ENCODE data around the gene NUP153.

Gene NUP153

DNA sequence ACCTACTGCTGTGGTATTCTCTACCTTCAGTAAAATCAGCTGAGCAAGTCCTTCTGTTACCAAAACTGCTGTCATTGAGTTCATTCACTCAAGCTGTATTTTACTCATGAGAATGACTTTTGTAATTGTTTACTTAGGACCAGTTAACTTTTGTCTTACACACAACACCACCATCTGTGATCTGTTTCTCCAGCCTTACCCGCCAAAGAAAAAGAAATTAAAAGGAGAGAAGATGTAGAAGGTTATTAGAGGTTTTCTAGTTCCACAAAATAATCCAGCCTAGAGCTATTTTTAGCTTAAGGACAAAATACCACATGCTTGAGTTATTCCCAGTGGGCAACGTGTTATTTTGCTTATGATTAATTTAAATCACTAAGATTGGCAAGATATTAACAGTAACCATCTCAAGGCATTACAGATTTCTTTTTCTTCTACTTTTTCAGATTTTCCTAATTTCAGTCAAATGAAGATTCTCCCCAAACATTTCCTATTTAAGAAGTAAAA, 68.5 kb downstream of the NUP153 start:
- H3K4me3 ChIP-seq (ENCODE audit: low read depth, low read length): no peak overlapping the region
- TF ChIP-seq CTCF (IDR thresholded peaks at IDR 0.05; ENCODE audit: borderline replicate concordance, insufficient read depth, low read depth, low read length): no peak

- no peak for TF ChIP-seq CTCF (IDR thresholded peaks at IDR 0.05; ENCODE audit: borderline replicate concordance, insufficient read depth, low read depth, low read length)
- no peak overlapping the region for H3K4me3 ChIP-seq (ENCODE audit: low read depth, low read length)
These were observed 71.2 kb downstream of the NUP153 start for GRCh38 chr6:17635568-17635967.

DNA sequence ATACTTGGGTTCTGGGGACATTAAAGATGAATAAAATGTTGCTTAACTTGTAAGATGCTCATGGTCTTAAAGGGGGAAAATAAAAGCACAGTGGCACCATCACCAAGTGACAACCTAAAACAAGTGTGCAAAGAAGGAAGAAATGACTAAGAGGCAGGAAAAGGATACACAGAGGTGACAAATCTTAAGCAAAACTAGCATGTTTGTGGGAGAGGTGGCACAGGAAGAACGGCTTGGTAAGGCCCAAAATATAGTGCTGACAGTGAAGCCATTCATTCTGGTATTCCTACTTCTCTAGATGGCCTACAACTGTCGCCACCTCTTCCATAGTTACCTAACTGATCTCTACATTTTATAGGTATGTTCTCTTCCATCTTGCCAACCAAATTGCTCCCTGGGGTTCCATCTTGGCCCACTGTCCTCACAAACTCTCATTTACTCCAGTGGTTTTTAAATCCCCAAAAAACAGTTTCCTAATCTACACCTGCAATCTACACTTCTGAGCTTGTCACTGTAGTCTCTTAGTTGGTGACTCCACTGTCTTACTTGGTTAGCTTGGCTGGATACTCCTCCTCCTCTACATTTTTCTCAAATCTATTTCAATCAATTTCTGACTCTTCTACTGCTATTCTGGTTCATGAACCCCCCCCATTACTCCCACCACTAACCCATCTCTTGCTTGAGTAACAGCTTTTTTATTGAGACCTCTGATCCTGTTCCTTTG, 73.1 kb downstream of the NUP153 start:
- no peak for TF ChIP-seq CTCF (IDR thresholded peaks at IDR 0.05; ENCODE audit: borderline replicate concordance, insufficient read depth, low read depth, low read length)
- no peak overlapping the region for H3K4me3 ChIP-seq (ENCODE audit: low read depth, low read length)

GRCh38 chr6:17632934-17633333, 73.8 kb downstream of the NUP153 start:
- no peak for TF ChIP-seq CTCF (IDR thresholded peaks at IDR 0.05; ENCODE audit: borderline replicate concordance, insufficient read depth, low read depth, low read length)
- H3K4me3 ChIP-seq (ENCODE audit: low read depth, low read length): no peak overlapping the region

- no peak overlapping the region for H3K4me3 ChIP-seq (ENCODE audit: low read depth, low read length)
- TF ChIP-seq CTCF (IDR thresholded peaks at IDR 0.05; ENCODE audit: borderline replicate concordance, insufficient read depth, low read depth, low read length): no peak
These were observed 76.1 kb downstream of the NUP153 start for GRCh38 chr6:17630511-17631073.

DNA sequence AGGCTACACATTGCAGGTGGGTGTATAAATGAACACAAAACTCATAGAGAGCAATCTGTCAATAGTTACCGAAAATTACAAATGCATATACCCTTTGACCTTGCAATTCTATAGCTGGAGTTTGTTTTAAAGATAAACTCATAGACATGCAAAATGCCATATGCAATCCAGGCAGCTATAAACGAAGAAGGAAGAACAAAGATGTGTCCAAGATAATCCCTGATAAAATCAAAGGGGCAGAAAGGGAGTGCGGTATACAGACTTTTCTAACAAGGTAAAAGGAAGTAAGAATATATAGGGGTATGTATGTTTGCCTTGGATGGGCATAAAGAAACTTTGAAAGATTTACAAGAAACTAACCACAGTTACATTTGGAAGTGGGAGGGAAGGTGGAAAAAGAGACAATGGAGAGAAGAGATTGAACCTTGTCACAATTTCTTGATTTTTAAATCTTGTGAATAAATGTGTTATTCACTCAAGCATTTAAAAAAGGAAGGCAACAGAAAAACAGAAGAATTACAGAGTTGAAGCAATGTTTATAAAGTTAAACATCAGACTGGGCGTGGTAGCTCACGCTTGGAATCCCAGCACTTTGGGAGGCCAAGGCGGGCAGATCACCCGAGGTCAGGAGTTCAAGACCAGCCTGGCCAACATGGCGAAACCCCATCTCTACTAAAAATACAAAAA, 76.8 kb downstream of the NUP153 start:
- H3K4me3 ChIP-seq (ENCODE audit: low read depth, low read length): no peak overlapping the region
- TF ChIP-seq CTCF (IDR thresholded peaks at IDR 0.05; ENCODE audit: borderline replicate concordance, insufficient read depth, low read depth, low read length): no peak
